ENCODE results near the gene GPR18.

Gene GPR18

DNA sequence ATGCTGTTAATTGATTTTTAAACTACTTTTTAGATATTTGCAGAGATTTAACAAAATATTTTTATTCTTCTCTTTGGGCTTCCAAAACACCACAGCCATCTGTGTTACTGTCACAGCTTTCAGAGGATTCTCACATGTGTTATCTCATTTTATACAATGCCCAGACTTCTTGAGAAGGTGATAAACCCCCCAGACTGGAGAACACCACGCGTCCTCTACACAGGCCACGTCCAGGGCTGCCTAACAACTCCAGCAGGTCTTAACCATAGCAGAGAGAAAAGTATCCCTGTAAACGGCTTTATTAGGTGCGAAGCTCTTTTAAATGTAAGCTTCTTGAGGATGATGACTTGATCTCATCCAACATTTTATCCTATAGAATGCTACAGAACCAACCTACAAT, 47.0 kb upstream of the GPR18 start:
- TF ChIP-seq, protein P1, sequence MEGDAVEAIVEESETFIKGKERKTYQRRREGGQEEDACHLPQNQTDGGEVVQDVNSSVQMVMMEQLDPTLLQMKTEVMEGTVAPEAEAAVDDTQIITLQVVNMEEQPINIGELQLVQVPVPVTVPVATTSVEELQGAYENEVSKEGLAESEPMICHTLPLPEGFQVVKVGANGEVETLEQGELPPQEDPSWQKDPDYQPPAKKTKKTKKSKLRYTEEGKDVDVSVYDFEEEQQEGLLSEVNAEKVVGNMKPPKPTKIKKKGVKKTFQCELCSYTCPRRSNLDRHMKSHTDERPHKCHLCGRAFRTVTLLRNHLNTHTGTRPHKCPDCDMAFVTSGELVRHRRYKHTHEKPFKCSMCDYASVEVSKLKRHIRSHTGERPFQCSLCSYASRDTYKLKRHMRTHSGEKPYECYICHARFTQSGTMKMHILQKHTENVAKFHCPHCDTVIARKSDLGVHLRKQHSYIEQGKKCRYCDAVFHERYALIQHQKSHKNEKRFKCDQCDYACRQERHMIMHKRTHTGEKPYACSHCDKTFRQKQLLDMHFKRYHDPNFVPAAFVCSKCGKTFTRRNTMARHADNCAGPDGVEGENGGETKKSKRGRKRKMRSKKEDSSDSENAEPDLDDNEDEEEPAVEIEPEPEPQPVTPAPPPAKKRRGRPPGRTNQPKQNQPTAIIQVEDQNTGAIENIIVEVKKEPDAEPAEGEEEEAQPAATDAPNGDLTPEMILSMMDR (IDR thresholded peaks at IDR 0.05; ENCODE audit: poor library complexity, severe bottlenecking), result no peak
- no peak overlapping the region for H3K4me3 ChIP-seq (ENCODE audit: severe bottlenecking)
- ATAC-seq (ENCODE audit: low read depth), result no peak

DNA sequence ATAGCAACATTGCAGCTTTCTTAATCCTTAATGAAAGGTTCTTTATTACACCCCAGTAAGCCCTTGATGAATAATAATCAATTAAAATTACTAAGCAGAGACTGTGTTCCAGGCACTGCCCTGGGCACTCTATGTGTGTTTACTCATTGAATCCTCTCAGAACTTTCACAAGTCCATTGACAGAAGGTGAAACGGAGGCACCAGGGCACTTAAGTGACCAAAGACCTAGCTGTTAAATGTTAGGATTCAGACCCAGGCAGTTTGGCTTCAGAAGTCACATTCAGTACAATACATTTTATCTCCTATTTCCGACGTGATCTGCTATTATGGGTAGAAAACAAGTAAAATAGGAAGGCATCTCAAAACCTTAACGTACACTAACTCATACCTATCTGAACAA, 46.4 kb upstream of the GPR18 start:
- TF ChIP-seq, protein P1 (IDR thresholded peaks at IDR 0.05; ENCODE audit: poor library complexity, severe bottlenecking), result no peak
- Histone ChIP-seq H3K36me3 (ENCODE audit: low read depth) (no peaks in the 10 kb centered on the region), H3K27ac (ENCODE audit: poor library complexity, severe bottlenecking) (no peak overlapping the region), H3K4me1 (ENCODE audit: insufficient read depth, poor library complexity, severe bottlenecking) (peaks cover 2% of the 10 kb centered on the region), H3K9me3 (ENCODE audit: severe bottlenecking) (no peaks in the 10 kb centered on the region), H3K4me3 (ENCODE audit: severe bottlenecking) (no peak overlapping the region), H3K27me3 (ENCODE audit: insufficient read depth, poor library complexity, severe bottlenecking) (no peaks in the 10 kb centered on the region)
- ATAC-seq (ENCODE audit: low read depth) (no peak), DNase-seq (ENCODE audit: low spot score) (no peak)

More for the DNA sequence above, 47.0 kb upstream of the GPR18 start:
- no peak for DNase-seq (ENCODE audit: low spot score)
- no peak overlapping the region for H3K27ac ChIP-seq (ENCODE audit: poor library complexity, severe bottlenecking)
- no peaks in the 10 kb centered on the region for H3K9me3 ChIP-seq (ENCODE audit: severe bottlenecking)
- H3K36me3 ChIP-seq (ENCODE audit: low read depth), result no peaks in the 10 kb centered on the region
- H3K27me3 ChIP-seq (ENCODE audit: insufficient read depth, poor library complexity, severe bottlenecking), result no peaks in the 10 kb centered on the region
- H3K4me1 ChIP-seq (ENCODE audit: insufficient read depth, poor library complexity, severe bottlenecking), result peaks cover 2% of the 10 kb centered on the region

DNA sequence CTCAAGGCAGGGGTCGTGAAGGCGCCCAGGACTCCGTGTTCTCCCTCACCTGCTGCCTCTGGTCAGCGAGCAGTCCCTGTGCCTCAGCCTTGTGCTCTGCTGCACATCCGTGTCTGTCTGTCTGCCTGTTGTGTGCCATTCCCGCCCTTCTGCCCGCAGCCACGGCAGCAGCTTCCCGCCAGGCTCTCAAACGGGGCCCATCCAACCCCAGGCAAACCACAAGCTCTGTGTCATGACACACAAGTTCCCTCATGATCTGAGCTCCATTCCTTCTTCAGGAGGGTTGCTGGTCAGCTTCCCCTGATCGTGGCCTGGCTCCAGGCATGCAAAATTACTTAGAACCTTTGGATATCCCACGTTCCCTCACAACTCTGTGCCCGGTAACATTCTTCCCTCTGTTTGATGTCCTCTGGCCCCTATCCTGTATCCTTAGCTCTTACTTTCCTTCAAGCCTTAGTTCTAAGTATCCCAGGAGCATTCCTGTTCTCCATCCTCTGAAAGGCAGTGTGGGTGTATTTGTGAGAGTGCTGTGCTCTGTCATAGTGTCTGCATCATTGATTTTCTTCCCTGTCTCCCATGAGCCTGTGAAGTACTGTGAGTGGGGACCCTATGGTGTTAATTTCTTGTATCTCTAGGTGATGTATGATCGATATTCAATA, 45.8 kb upstream of the GPR18 start:
- ATAC-seq (ENCODE audit: low read depth) (no peak), DNase-seq (ENCODE audit: low spot score) (no peak)
- Histone ChIP-seq H3K36me3 (ENCODE audit: low read depth) (no peaks in the 10 kb centered on the region), H3K9me3 (ENCODE audit: severe bottlenecking) (no peaks in the 10 kb centered on the region), H3K27me3 (ENCODE audit: insufficient read depth, poor library complexity, severe bottlenecking) (no peaks in the 10 kb centered on the region), H3K4me1 (ENCODE audit: insufficient read depth, poor library complexity, severe bottlenecking) (peaks cover 2% of the 10 kb centered on the region), H3K27ac (ENCODE audit: poor library complexity, severe bottlenecking) (no peak overlapping the region), H3K4me3 (ENCODE audit: severe bottlenecking) (no peak overlapping the region)
- TF ChIP-seq, protein P1 (IDR thresholded peaks at IDR 0.05; ENCODE audit: poor library complexity, severe bottlenecking), result no peak

DNA sequence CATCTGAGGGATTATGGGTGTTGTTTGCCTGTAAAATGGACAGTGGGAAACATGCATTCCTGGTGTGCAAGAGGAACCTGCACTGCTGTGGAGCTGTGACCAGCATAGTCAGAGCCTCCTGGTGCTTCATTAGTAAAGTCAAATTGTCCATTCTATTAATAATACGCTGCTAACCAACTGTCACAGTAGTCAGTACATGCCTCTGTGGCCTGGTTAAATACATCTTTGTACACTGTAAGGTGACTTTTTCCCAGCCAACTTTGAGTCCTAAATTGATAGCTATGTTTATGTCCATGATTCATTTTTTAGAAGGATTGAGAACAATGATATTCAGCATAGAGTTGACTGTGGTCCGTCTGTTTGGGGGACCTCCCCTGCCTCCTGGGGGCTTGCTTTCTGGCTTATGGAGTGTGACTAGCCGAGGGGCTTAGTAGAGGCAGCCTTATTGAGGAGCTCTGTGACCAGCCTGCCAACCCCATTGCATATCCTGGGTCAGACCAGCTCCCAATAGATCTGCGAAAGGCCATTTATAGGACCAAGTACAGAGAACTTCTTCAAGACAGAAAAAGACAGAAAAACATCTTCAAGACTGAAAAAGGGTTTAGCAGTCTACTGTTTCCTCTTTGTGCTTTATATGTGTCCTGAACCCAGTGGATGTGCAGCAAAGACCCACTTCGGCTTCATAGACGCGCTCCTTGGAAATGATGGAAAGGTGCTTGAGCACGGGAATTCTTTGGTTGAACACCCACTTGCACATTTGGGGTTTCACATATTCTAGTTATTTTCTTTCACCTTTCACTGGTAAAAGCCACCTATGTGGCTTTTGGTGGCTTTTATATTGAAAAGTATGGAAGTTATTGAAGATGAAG, 44.7 kb upstream of the GPR18 start:
- no peaks in the 10 kb centered on the region for H3K27me3 ChIP-seq (ENCODE audit: insufficient read depth, poor library complexity, severe bottlenecking)
- no peaks in the 10 kb centered on the region for H3K36me3 ChIP-seq (ENCODE audit: low read depth)
- H3K4me3 ChIP-seq (ENCODE audit: severe bottlenecking), result no peak overlapping the region
- no peaks in the 10 kb centered on the region for H3K4me1 ChIP-seq (ENCODE audit: insufficient read depth, poor library complexity, severe bottlenecking)
- ATAC-seq (ENCODE audit: low read depth) (no peak), DNase-seq (ENCODE audit: low spot score) (no peak)
- H3K27ac ChIP-seq (ENCODE audit: poor library complexity, severe bottlenecking), result no peak overlapping the region
- H3K9me3 ChIP-seq (ENCODE audit: severe bottlenecking), result no peaks in the 10 kb centered on the region
- TF ChIP-seq, protein P1 (IDR thresholded peaks at IDR 0.05; ENCODE audit: poor library complexity, severe bottlenecking), result no peak
